Measurements from ENCODE around the gene ACTR3C.
"Not testable (repeated sequence)": the region's sequence is repeated elsewhere in the genome, so short reads cannot be mapped to it uniquely, and the experiment has no call there.

The ACTR3C gene

GRCh38 chr7:150283111-150283510 lies 40.2 kb downstream of the ACTR3C start:
- not testable (repeated sequence) for DNase-seq (ENCODE audit: low read depth in 2 of 2)

- DNase-seq (ENCODE audit: low read depth in 2 of 2) = not testable (repeated sequence)
Observed at GRCh38 chr7:150281681-150282403, 41.5 kb downstream of the ACTR3C start.

GRCh38 chr7:150278383-150278782 lies 45.0 kb downstream of the ACTR3C start:
- not testable (repeated sequence) for DNase-seq (ENCODE audit: low read depth in 2 of 2)

DNA sequence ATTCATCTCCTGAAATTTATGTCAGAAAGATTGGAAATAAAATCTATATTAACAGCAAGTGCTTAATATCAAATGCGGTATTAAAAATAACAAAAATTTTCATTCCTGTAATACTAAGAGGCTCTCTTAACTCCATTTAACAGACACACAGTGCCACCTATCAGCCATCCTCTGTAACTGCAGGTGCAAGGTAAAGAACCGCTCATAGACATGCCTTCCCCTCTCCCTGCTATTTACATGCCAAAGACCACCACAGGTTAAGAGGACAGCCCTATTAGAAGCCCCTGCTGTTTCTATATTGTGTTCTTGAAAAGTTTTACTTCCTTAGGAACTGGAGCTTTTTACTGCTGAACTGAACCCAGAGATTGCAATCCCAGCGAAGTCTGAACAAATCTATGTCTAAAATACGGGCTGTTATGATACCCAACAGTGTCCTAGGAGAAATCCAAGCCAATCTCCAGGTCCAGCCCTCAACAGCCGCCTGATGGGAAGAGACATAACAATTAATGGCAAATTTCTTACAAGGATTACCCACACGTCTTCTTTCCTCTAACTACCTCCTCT lies 47.1 kb downstream of the ACTR3C start:
- not testable (repeated sequence) for DNase-seq (ENCODE audit: low read depth in 2 of 2)

GRCh38 chr7:150271898-150272297 lies 51.4 kb downstream of the ACTR3C start:
- DNase-seq (ENCODE audit: low read depth in 2 of 2) = not testable (repeated sequence)

DNA sequence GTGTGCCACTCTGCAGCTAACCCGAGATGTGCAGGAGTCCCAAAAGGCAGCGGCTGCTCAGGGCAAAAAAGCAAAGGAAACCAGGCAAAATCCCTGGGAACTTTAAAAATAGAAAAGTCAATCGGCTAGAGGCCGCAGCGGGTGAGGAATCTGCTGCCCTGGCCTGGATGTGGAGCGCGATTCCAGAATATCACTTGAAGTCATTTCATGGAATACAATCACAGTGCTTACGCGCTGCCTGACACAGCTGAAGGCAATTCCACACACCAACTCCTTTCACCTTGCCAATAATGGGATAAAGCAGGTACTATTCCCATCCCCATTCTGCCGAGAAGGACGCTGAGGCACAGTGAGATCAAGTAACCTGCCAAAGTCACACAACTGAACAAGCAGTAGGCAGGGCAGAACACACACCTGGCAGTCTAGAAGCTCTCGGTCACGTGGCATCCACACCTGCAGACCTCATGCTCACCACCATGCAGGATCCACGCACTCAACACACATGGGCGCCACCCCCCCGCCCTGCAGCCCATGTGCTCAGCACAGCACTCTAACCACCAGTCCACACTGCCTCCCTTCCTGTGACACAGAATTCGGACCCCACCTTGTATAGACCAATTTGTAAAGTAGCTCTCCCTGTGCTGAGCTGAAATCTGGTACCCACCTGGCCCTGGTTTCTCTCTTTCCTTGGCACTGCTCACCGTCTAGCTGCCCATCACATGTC lies 53.1 kb downstream of the ACTR3C start:
- DNase-seq (ENCODE audit: low read depth in 2 of 2) = not testable (repeated sequence)

- not testable (repeated sequence) for DNase-seq (ENCODE audit: low read depth in 2 of 2)
Observed at GRCh38 chr7:150268798-150269197, 54.5 kb downstream of the ACTR3C start.

- not testable (repeated sequence) for DNase-seq (ENCODE audit: low read depth in 2 of 2)
Observed at GRCh38 chr7:150268287-150268686, 55.1 kb downstream of the ACTR3C start.

- not testable (repeated sequence) for DNase-seq (ENCODE audit: low read depth in 2 of 2)
Observed at GRCh38 chr7:150266953-150267665, 56.2 kb downstream of the ACTR3C start.

- not testable (repeated sequence) for DNase-seq (ENCODE audit: low read depth in 2 of 2)
Observed at GRCh38 chr7:150262656-150263055, 60.7 kb downstream of the ACTR3C start.

DNA sequence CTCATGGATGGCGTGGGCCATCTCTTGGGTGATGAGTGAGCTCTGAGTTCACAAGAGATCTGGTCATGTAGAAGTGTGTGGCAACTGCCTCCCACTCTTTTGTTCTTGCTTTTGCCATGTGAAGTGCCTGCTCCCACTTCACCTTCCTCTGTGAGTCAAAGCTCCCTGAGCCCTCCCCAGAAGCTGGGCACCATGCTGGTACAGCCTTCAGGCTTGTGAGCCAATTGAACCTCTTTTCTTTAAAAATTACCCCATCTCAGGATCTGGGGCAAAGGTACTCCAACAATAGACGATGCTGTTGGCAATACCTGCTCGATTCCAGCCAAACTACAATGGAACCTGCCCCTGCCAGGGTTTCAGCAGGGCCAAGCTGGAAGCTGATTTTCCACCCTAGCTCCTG lies 75.6 kb downstream of the ACTR3C start:
- not testable (repeated sequence) for DNase-seq (ENCODE audit: low read depth in 2 of 2)

- DNase-seq (ENCODE audit: low read depth in 2 of 2) = not testable (repeated sequence)
Observed at GRCh38 chr7:150245208-150245607, 78.1 kb downstream of the ACTR3C start.

GRCh38 chr7:150242935-150243334 lies 80.4 kb downstream of the ACTR3C start:
- DNase-seq (ENCODE audit: low read depth in 2 of 2) = not testable (repeated sequence)

DNA sequence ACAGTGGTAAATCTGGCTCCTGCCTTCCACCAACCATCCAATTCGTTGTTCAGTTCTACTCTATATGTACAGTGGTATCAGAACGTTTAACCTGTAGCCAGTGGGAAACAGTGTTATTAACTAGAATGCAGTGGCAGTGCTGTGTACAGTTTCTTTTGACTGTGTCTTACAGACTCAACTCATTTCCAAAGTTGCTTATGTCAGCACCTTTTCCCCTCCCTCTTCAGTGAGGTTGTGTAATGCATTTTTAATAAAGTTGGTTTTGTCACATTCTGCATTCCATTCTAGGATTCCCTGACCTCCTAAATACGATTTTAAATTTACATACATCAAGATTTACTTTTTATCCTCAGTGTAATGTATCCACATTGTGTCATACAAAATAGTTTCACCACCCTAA lies 97.9 kb downstream of the ACTR3C start:
- not testable (repeated sequence) for DNase-seq (ENCODE audit: low read depth in 2 of 2)

DNA sequence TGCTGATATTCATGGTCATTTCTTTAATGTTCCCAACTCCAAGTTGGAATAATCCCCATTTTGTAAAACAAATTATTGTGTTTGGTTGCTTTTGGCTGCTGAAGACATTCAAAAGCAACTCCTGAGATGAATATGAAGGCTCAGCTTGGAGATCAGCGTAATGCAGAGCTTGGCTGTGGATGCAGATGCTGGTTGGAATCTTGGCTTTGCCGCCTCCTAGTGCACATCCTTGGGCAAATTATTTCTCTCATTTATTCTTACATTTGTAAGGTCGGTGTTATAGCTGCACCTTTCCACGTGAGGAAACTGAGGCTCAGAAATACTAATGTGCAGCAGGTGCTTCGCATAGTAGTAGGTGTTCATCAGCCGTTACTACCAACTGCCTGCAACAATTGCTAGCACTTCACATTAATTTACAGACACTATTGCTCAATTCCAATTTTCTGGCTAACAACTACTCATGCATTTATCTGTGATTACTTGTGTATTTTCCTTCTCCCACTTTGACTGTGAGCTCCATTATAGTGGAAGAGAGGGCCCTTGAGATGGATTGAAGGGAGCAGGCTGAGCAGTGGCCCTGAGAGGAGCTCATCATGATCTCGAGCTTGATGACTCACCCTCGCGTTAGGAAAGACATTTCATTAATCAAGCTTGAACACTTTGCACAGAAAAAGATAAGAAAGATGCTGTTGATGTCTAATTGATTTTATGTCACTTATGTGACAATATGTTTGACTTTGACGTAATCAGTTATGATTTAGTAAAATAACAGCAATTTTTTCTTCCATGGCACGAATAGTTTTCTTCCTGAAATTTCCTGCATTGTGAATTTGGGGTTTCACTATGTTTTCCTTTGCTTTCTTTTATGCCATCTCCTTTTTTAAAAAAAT lies 101.0 kb downstream of the ACTR3C start:
- DNase-seq (ENCODE audit: low read depth in 2 of 2) = not testable (repeated sequence)

DNA sequence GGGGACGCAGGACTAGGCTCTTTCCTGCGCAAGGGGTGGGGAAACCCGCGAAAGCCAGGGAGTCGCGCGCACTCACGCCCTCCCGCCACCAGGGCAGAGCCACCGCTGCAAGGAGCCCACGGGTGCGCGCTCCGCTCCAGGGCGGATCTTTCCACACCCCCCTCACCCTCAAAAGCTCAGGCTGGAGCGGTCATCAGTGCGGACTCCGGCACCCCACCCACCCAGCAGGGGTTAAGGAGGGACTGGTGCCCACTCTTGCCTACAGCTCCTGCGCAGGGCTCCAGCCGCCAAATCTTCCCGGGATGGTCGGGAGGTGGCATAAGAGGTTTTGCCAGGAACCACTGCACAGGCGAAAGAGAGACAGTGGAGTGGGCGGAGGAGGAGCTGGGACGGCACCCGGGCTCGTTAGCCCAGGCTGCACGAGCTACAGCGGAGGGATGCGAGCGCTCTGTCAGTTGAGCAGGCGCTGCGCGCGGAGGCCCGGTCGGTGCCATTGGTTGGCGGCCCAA lies 102.6 kb downstream of the ACTR3C start:
- not testable (repeated sequence) for DNase-seq (ENCODE audit: low read depth in 2 of 2)

GRCh38 chr7:150219941-150220658 lies 103.2 kb downstream of the ACTR3C start:
- not testable (repeated sequence) for DNase-seq (ENCODE audit: low read depth in 2 of 2)

DNA sequence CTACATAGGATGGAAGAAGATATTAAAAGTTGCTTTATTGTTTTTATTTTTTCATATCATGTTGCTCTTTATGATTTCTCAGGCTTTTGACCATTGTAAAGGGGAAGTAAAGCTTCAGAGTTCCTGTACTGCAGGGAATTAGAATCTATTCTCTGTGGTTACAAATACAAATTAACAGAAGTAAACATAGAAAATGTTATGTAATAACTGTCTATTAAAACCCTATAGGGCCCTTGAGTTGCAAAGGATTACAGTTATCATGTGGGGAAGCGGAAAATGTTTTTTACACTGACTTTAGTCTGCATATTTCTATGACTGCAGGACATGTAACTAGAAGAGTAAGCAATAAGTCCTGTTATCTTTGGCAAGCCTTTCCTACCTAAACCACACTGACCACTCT lies 116.5 kb downstream of the ACTR3C start:
- DNase-seq (ENCODE audit: low read depth in 2 of 2) = not testable (repeated sequence)

GRCh38 chr7:150205866-150206265 lies 117.5 kb downstream of the ACTR3C start:
- not testable (repeated sequence) for DNase-seq (ENCODE audit: low read depth in 2 of 2)

- not testable (repeated sequence) for DNase-seq (ENCODE audit: low read depth in 2 of 2)
Observed at GRCh38 chr7:150204577-150204976, 118.8 kb downstream of the ACTR3C start.
